H1 (cell line): ENCODE results near the gene CNTN5. TPM values are rescaled to one million over a fixed set of nuclear protein-coding genes. Genes with fewer than 3 reads are reported as not detected.

Source experiments
- CTCF ChIA-PET: fragments of 300-600 bp; sonication (Branson Sonifier 250); formaldehyde crosslinking; loops from one replicate; lab custom pipeline; 2021; ENCODE audit not compliant: partially characterized antibody; lab: Charles Lee
- POLR2A ChIA-PET: fragments of 300-600 bp; sonication (Branson Sonifier 250); formaldehyde crosslinking; loops from one replicate; lab custom pipeline; 2021; ENCODE audit warnings: inconsistent platforms; ENCODE audit not compliant: partially characterized antibody; lab: Charles Lee
- DNase-seq, 2 experiments: peaks; one replicate each; pipeline versions ENCODE4 v3.0.0 to v3.0.0-alpha.2; 2010 to 2022; ENCODE audit warnings: low spot score in 2 of 2, low read depth in 1 of 2, mixed read lengths in 1 of 2
- FAIRE-seq: peaks from 2 replicates; lab custom pipeline; 2011; peaks lifted over from hg19 to GRCh38; lab: Jason Lieb, UNC
- H2AFZ ChIP-seq: 2 replicates; pipeline ENCODE4 v1.8.1; 2012; ENCODE audit warnings: low read length, inconsistent platforms
- H2AK5ac ChIP-seq: 2 replicates; pipeline ENCODE4 v1.6.1; 2013; ENCODE audit warnings: low read depth, low read length
- H2BK120ac ChIP-seq: replicated peaks from 2 replicates; pipeline ENCODE3; 2013; ENCODE audit warnings: low read depth, low read length, inconsistent platforms
- H2BK12ac ChIP-seq: 2 replicates; pipeline ENCODE4 v1.6.1; 2013; ENCODE audit warnings: low read depth, low read length
- H2BK15ac ChIP-seq: 2 replicates; pipeline ENCODE4 v1.6.1; 2013; ENCODE audit warnings: low read length
- H2BK20ac ChIP-seq: 2 replicates; pipeline ENCODE4 v1.6.1; 2013; ENCODE audit warnings: low read length
- H2BK5ac ChIP-seq: 2 replicates; pipeline ENCODE4 v1.6.1; 2013; ENCODE audit warnings: low read depth, low read length
- H3K14ac ChIP-seq: 2 replicates; pipeline ENCODE4 v1.6.1; 2013; ENCODE audit warnings: inconsistent platforms; ENCODE audit not compliant: insufficient read length
- H3K18ac ChIP-seq: 2 replicates; pipeline ENCODE4 v1.6.1; 2013; ENCODE audit warnings: low read length; ENCODE audit errors: extremely low read depth
- H3K23ac ChIP-seq: 2 replicates; pipeline ENCODE4 v1.6.1; 2013; ENCODE audit warnings: inconsistent platforms; ENCODE audit not compliant: insufficient read length
- H3K23me2 ChIP-seq: 2 replicates; pipeline ENCODE4 v1.6.1; 2013; ENCODE audit warnings: low read depth, low read length
- H3K27ac ChIP-seq: 2 replicates; pipeline ENCODE4 v1.6.1; 2011; ENCODE audit warnings: low read depth, low read length, inconsistent platforms
- H3K27me3 ChIP-seq, 4 experiments: replicated peaks in 1 of 4; 1 replicate in 1 of 4; 2 replicates in 3 of 4; pipeline versions ENCODE4 v1.6.1 to v1.8.1; 2011 to 2013; ENCODE audit warnings: low read length in 3 of 4, mild to moderate bottlenecking in 3 of 4, inconsistent platforms in 2 of 4, mixed read lengths in 2 of 4, moderate library complexity in 1 of 4; ENCODE audit not compliant: control insufficient read depth in 3 of 4, insufficient read depth in 3 of 4; ENCODE audit errors: extremely low read depth in 1 of 4
- H3K36me3 ChIP-seq, 4 experiments: 2 replicates each; pipeline versions ENCODE4 v1.6.1 to v1.8.1; 2011 to 2013; ENCODE audit warnings: mild to moderate bottlenecking in 4 of 4, low read length in 3 of 4, moderate library complexity in 2 of 4, control low read depth in 1 of 4, inconsistent platforms in 1 of 4; ENCODE audit not compliant: insufficient read depth in 4 of 4, control insufficient read depth in 2 of 4
- H3K4ac ChIP-seq: replicated peaks from 2 replicates; pipeline ENCODE3; 2013; ENCODE audit warnings: low read length, low read depth, mixed read lengths, inconsistent platforms; ENCODE audit not compliant: insufficient read length
- H3K4me1 ChIP-seq, 4 experiments: replicated peaks in 1 of 4; 1 replicate in 1 of 4; 2 replicates in 3 of 4; pipeline versions ENCODE4 v1.6.1 to v1.8.1; 2011 to 2013; ENCODE audit warnings: low read length in 3 of 4, inconsistent platforms in 2 of 4, mixed read lengths in 1 of 4; ENCODE audit not compliant: insufficient read depth in 4 of 4, control insufficient read depth in 3 of 4
- H3K4me2 ChIP-seq, 2 experiments: 2 replicates each; pipeline versions ENCODE4 v1.6.1 to v1.8.1; 2011 to 2013; ENCODE audit warnings: low read depth in 2 of 2, low read length in 2 of 2, control low read depth in 1 of 2, inconsistent platforms in 1 of 2, mild to moderate bottlenecking in 1 of 2; ENCODE audit not compliant: insufficient read depth in 1 of 2
- H3K4me3 ChIP-seq, 4 experiments: fragments of 200-600, 300-600 bp in 1 of 4; sonication (generic), shearing (Covaris generic), sonication (Bioruptor Twin) in 1 of 4; 2 replicates each; pipeline versions ENCODE4 v1.5.1 to v1.8.1; 2011 to 2016; ENCODE audit warnings: low read length in 4 of 4, low read depth in 3 of 4, control low read depth in 2 of 4, inconsistent platforms in 2 of 4, mild to moderate bottlenecking in 2 of 4, mixed read lengths in 1 of 4, moderate library complexity in 1 of 4; ENCODE audit not compliant: insufficient read depth in 2 of 4; ENCODE audit errors: extremely low read depth in 1 of 4
- H3K56ac ChIP-seq: replicated peaks from 2 replicates; pipeline ENCODE3; 2013; ENCODE audit warnings: low read depth, mild to moderate bottlenecking, mixed read lengths, low read length, inconsistent platforms; ENCODE audit not compliant: insufficient read length
- H3K79me1 ChIP-seq: 2 replicates; pipeline ENCODE4 v1.6.1; 2013; ENCODE audit warnings: low read depth, low read length, control low read depth
- H3K79me2 ChIP-seq, 2 experiments: 2 replicates each; pipeline versions ENCODE4 v1.6.1 to v1.8.1; 2012 to 2013; ENCODE audit warnings: low read length in 2 of 2, mild to moderate bottlenecking in 2 of 2, inconsistent platforms in 1 of 2; ENCODE audit not compliant: insufficient read depth in 2 of 2, control insufficient read depth in 1 of 2
- H3K9ac ChIP-seq, 4 experiments: replicated peaks in 1 of 4; 1 replicate in 1 of 4; 2 replicates in 3 of 4; pipeline versions ENCODE4 v1.6.1 to v1.8.1; 2011 to 2013; ENCODE audit warnings: low read depth in 3 of 4, low read length in 3 of 4, control low read depth in 2 of 4, mild to moderate bottlenecking in 2 of 4, moderate library complexity in 2 of 4, inconsistent platforms in 1 of 4; ENCODE audit errors: extremely low read depth in 1 of 4
- H3K9me3 ChIP-seq, 2 experiments: 2 replicates each; pipeline versions ENCODE4 v1.6.1 to v1.8.1; 2012 to 2013; ENCODE audit warnings: mild to moderate bottlenecking in 2 of 2, moderate library complexity in 2 of 2, control low read depth in 1 of 2, inconsistent platforms in 1 of 2, low read depth in 1 of 2, low read length in 1 of 2, mixed read lengths in 1 of 2; ENCODE audit not compliant: insufficient read depth in 2 of 2
- H4K20me1 ChIP-seq, 2 experiments: replicated peaks in 1 of 2; 2 replicates each; pipeline versions ENCODE3 to v1.8.1; 2011 to 2013; ENCODE audit warnings: inconsistent platforms in 2 of 2, low read length in 2 of 2, mild to moderate bottlenecking in 1 of 2; ENCODE audit not compliant: insufficient read depth in 2 of 2, control insufficient read depth in 1 of 2
- H4K5ac ChIP-seq: 2 replicates; pipeline ENCODE4 v1.6.1; 2013; ENCODE audit warnings: low read length, low read depth, mixed read lengths, inconsistent platforms; ENCODE audit not compliant: insufficient read length
- H4K8ac ChIP-seq: 2 replicates; pipeline ENCODE4 v1.8.0; 2013; ENCODE audit warnings: mild to moderate bottlenecking, moderate library complexity, low read length, inconsistent platforms; ENCODE audit not compliant: insufficient read depth; ENCODE audit errors: extremely low read depth
- H4K91ac ChIP-seq: replicated peaks from 2 replicates; pipeline ENCODE3; 2013; ENCODE audit warnings: low read length, mixed read lengths, inconsistent platforms; ENCODE audit not compliant: insufficient read length
- TCF12 ChIP-seq: IDR thresholded peaks from 2 replicates; pipeline ENCODE4 v1.6.1; 2011; ENCODE audit warnings: low read depth, mild to moderate bottlenecking, low read length
- WGBS, 2 experiments: shearing (Covaris generic) in 1 of 2; methylation state at CpG; one replicate each; pipeline versions ENCODE4 v1.1.6 to v1.1.7; 2013 to 2015; ENCODE audit warnings: low lambda C conversion rate in 2 of 2, mixed read lengths in 2 of 2, inconsistent platforms in 1 of 2, low coverage in 1 of 2, missing lambda C conversion rate in 1 of 2; ENCODE audit not compliant: insufficient replicate concordance in 2 of 2, insufficient coverage in 1 of 2, insufficient read length in 1 of 2; ENCODE audit errors: extremely low coverage in 1 of 2, missing lambda C conversion rate in 1 of 2; 5-methylcytosine and 5-hydroxymethylcytosine counted together
- polyA plus RNA-seq, 7 experiments: library from polyadenylated mRNA; depleted of rRNA in 3 of 7; stranded (reverse) in 5 of 7; unstranded in 2 of 7; fragments of >200 nt in 5 of 7; fragments of 200-250 nt in 2 of 7; gene quantifications; 1 replicate in 5 of 7; 2 replicates in 1 of 7; 4 replicates in 1 of 7; pipeline versions ENCODE4 v1.2.1 to v1.2.3, GENCODE V29; 2011 to 2013; ENCODE audit warnings: missing spikeins in 2 of 7, mixed read lengths in 2 of 7
- total RNA-seq: library from RNA; stranded (reverse); fragmentation: NEBNext Ultra II Directional; extraction: Animal tissue kit (Norgen Biotek cat#: 25700); gene quantifications from 2 replicates; pipeline ENCODE4 v1.2.1, GENCODE V29; 2021

CNTN5 gene
- total and polyA plus RNA-seq, 2 of the 8 experiments (the other 6 are each of a cell fraction or from before 2014, with no cell fraction given), result not detected

DNA sequence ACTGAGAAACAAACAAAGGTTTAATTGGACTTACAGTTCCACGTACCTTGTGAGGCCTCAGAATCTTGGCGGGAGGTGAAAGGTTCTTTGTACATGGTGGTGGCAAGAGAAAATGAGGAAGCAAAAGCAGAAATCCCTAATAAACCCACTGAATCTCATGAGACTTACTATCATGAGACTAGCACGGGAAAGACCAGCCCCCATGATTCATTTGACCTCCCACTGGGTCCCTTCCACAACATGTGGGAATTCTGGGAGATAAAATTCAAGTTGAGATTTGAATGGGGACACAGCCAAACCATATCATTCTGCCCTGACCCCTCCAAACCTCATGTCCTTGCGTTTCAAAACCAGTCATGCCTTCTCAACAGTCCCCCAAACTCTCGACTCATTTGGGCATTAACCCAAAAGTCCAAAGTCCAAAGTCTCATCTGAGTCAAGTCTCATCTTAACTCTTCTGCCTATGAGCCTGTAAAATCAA is 617.4 kb downstream of the CNTN5 start:
- 78% methylated on average over 5 of the region's 5 CpGs; no CpG with 5 or more reads in 1 of the 2 experiments for WGBS, 2 experiments
- Histone ChIP-seq H3K23me2 (no peaks in the 10 kb centered on the region), H2BK5ac (no peak overlapping the region), H3K79me2 (no peaks in the 10 kb centered on the region), H3K4ac (no peak overlapping the region), H3K4me3 (no peak overlapping the region), H2BK20ac (no peak overlapping the region), H2AK5ac (no peak overlapping the region), H4K91ac (no peak overlapping the region), H3K79me1 (no peaks in the 10 kb centered on the region), H3K9me3 (no peaks in the 10 kb centered on the region; a peak in 1 of 4 replicates), H3K27me3 (no peaks in the 10 kb centered on the region), H2BK12ac (no peak overlapping the region), H3K14ac (no peak overlapping the region), H2BK15ac (no peak overlapping the region), H3K23ac (no peak overlapping the region), H3K9ac (no peak overlapping the region), H3K18ac (no peak overlapping the region), H2BK120ac (no peak overlapping the region), H2AFZ (no peak overlapping the region), H3K4me2 (no peak overlapping the region), H3K56ac (no peak overlapping the region), H4K20me1 (no peaks in the 10 kb centered on the region), H3K4me1 (peaks cover 0 to 2% (median 0%) of the 10 kb centered on the region in 4 experiments; a peak in 2 of 7 replicates), H3K36me3 (no peaks in the 10 kb centered on the region), H3K27ac (no peak overlapping the region), H4K8ac (no peak overlapping the region), H4K5ac (no peak overlapping the region)
- no peak for FAIRE-seq
- ChIA-PET CTCF (no interaction called here), POLR2A (no interaction called here)
- no peak for DNase-seq
- no peak for TF ChIP-seq TCF12
